AG09309 (cell line): ENCODE measurements around the gene BHLHE23.

Experiments used
- DNase-seq: peaks from one replicate; pipeline ENCODE4 v3.0.0-alpha.2; 2010; ENCODE audit warnings: low read depth
- H3K4me3 ChIP-seq: 2 replicates; pipeline ENCODE4 v1.5.1; 2011; ENCODE audit warnings: mild to moderate bottlenecking, low read depth, low read length, moderate library complexity; ENCODE audit not compliant: control insufficient read depth
- CTCF ChIP-seq: IDR thresholded peaks from 2 replicates; pipeline ENCODE4 v1.5.1; 2011; ENCODE audit warnings: mild to moderate bottlenecking, low read depth, low read length, inconsistent platforms; ENCODE audit not compliant: insufficient read depth, control insufficient read depth; ENCODE audit errors: missing control alignments

BHLHE23 gene

GRCh38 chr20:62999580-62999979 is 7.2 kb downstream of the BHLHE23 start:
- DNase-seq = no peak
- no peak overlapping the region for H3K4me3 ChIP-seq
- no peak for TF ChIP-seq CTCF

- no peak for TF ChIP-seq CTCF
- no peak for DNase-seq
- H3K4me3 ChIP-seq = no peak overlapping the region
Observed at GRCh38 chr20:62998449-62998848, 8.3 kb downstream of the BHLHE23 start.

- DNase-seq = no peak
- TF ChIP-seq CTCF = no peak
- H3K4me3 ChIP-seq = no peak overlapping the region
Observed at GRCh38 chr20:62997417-62998035, 9.2 kb downstream of the BHLHE23 start.

GRCh38 chr20:62996596-62996982 is 10.2 kb downstream of the BHLHE23 start:
- DNase-seq = no peak
- TF ChIP-seq CTCF = no peak
- no peak overlapping the region for H3K4me3 ChIP-seq

- no peak for TF ChIP-seq CTCF
- H3K4me3 ChIP-seq = no peak overlapping the region
- DNase-seq = no peak
Observed at GRCh38 chr20:62995898-62996595, 10.7 kb downstream of the BHLHE23 start.

- TF ChIP-seq CTCF = no peak
- H3K4me3 ChIP-seq = no peak overlapping the region
- DNase-seq = no peak
Observed at GRCh38 chr20:62995481-62995880, 11.3 kb downstream of the BHLHE23 start.
